ENCODE results near the gene CCSER1.
"Not testable (repeated sequence)": the region's sequence is repeated elsewhere in the genome, so short reads cannot be mapped to it uniquely, and the experiment has no call there.

GRCh38 chr4:91358016-91358415 lies 1230.8 kb downstream of the CCSER1 start:
- TF ChIP-seq CTCF, POLR2A (IDR thresholded peaks at IDR 0.05): not testable (repeated sequence)
